GM18870 (cell line): ENCODE measurements around the gene ZCCHC12.

Experiments used
- ATAC-seq: cut with Tn5 transposase; IDR thresholded peaks from one replicate; pipeline ENCODE4 v1.9.1; 2021; ENCODE audit warnings: moderate library complexity; ENCODE audit not compliant: unreplicated experiment

The ZCCHC12 gene

DNA sequence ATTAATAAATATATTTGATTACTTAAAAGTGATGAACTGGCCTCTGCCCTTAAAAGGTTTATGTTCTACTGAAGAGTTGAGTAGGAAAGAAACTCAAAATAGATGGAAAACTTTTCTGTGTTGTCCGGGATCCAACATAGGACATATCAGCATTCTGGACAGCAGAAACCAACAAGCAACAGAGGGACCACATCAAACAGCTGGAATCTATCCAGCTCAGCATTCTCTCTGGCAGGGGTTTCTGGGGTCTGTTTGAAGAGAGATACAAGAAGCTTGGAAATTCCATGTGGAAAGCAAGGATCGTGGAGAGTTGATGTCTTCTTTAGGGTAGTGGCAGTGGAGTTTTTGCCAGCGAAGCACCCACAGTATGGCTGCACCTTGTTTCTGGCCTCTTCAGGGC is 43.6 kb downstream of the ZCCHC12 start:
- ATAC-seq: no peak

DNA sequence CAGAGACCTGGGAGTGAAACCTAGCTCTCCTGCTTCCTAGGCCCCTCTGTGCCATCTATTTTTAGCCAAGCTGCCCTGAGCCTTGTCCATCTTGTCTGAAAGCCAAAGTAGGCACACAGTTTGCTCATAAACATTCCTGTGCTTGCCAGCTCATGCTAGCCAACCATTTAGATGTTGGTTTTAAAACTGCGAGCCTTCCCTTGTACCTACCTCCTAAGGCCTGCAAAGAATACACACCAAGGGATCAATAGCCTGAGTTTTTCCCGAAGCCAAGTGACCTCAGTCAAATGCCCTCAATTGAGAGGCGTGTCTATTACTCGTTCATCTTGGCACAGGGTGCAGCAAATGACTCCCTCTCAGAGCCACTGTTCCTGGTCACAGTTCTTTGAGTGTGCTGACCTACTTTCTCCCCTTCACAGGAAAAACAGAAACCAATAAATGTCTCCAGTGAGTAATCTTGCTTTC is 48.5 kb downstream of the ZCCHC12 start:
- ATAC-seq: no peak
